ENCODE measurements around the gene LRRC72.

GRCh38 chr7:16498122-16498521 lies 28.5 kb upstream of the LRRC72 start:
- TF ChIP-seq EP300 (IDR thresholded peaks at IDR 0.05), result no peak
- TF ChIP-seq CTCF (IDR thresholded peaks at IDR 0.05), result no peak
- TF ChIP-seq POLR2AphosphoS5 (IDR thresholded peaks at IDR 0.05), result no peak
- no peak for TF ChIP-seq POLR2A (IDR thresholded peaks at IDR 0.05)
